Smooth muscle cell (in vitro differentiated cells): ENCODE results near the gene NDEL1. TPM values are rescaled to one million over a fixed set of nuclear protein-coding genes. Genes with fewer than 3 reads are reported as not detected.

Source experiments
- DNase-seq: peaks from one replicate; lab custom pipeline; 2025; ENCODE audit not compliant: unreplicated experiment; lab: John Stamatoyannopoulos, UW
- H2AFZ ChIP-seq: fragments of 200-600 bp; sonication (generic); 2 replicates; pipeline ENCODE4 v1.6.0; 2016; ENCODE audit warnings: antibody characterized with exemption, low read depth, mild to moderate bottlenecking
- H3F3A ChIP-seq: fragments of 200-600 bp; sonication (generic); 2 replicates; pipeline ENCODE4 v1.6.0; 2017; ENCODE audit warnings: antibody characterized with exemption, low read depth
- H3K27ac ChIP-seq: fragments of 200-600 bp; sonication (generic); 2 replicates; pipeline ENCODE4 v1.5.1; 2016; ENCODE audit warnings: low read depth, mild to moderate bottlenecking
- H3K27me3 ChIP-seq: fragments of 200-600 bp; sonication (generic); 2 replicates; pipeline ENCODE4 v1.6.1; 2016; ENCODE audit warnings: low read depth, mild to moderate bottlenecking
- H3K36me3 ChIP-seq: fragments of 200-600 bp; sonication (generic); 2 replicates; pipeline ENCODE4 v1.5.1; 2016; ENCODE audit warnings: low read depth
- H3K4me1 ChIP-seq: fragments of 200-600 bp; sonication (generic); 2 replicates; pipeline ENCODE4 v1.5.1; 2016; ENCODE audit warnings: low read depth
- H3K4me2 ChIP-seq: fragments of 200-600 bp; sonication (generic); 2 replicates; pipeline ENCODE4 v1.6.0; 2016; ENCODE audit warnings: mild to moderate bottlenecking
- H3K4me3 ChIP-seq: fragments of 200-600 bp; sonication (generic); 2 replicates; pipeline ENCODE4 v1.5.1; 2016; ENCODE audit warnings: mild to moderate bottlenecking
- H3K79me2 ChIP-seq: fragments of 200-600 bp; sonication (generic); 2 replicates; pipeline ENCODE4 v1.6.0; 2016; ENCODE audit warnings: low read depth, mild to moderate bottlenecking
- H3K9ac ChIP-seq: fragments of 200-600 bp; sonication (generic); 2 replicates; pipeline ENCODE4 v1.6.0; 2016; ENCODE audit warnings: low read depth
- H3K9me3 ChIP-seq: fragments of 200-600 bp; sonication (generic); replicated peaks from 2 replicates; pipeline ENCODE4 v1.5.1; 2016; ENCODE audit warnings: low read depth
- H4K20me1 ChIP-seq: fragments of 200-600 bp; sonication (generic); 2 replicates; pipeline ENCODE4 v1.6.0; 2016; ENCODE audit warnings: low read depth
- CTCF ChIP-seq: fragments of 200-600 bp; sonication (generic); IDR thresholded peaks from 2 replicates; pipeline ENCODE4 v1.5.1; 2017; ENCODE audit warnings: borderline replicate concordance, mild to moderate bottlenecking, antibody characterized with exemption; ENCODE audit not compliant: insufficient read depth, poor library complexity, severe bottlenecking
- WGBS: methylation state at CpG from one replicate; pipeline ENCODE4 v1.1.7; 2016; ENCODE audit warnings: low lambda C conversion rate; 5-methylcytosine and 5-hydroxymethylcytosine counted together
- polyA plus RNA-seq: library from polyadenylated mRNA; unstranded; fragments of >200 nt; fragmentation: Nextera tagmentation; extraction: Ambion mirVana; gene quantifications from 2 replicates; pipeline ENCODE4 v1.2.1, GENCODE V29; 2016
- total RNA-seq: library from RNA; depleted of rRNA; stranded (reverse); fragments of >200 nt; gene quantifications from 2 replicates; pipeline ENCODE4 v1.2.3, GENCODE V29; 2014

The NDEL1 gene
- total and polyA plus RNA-seq, 2 experiments from 2014 or later: 82.6 to 103 TPM

DNA sequence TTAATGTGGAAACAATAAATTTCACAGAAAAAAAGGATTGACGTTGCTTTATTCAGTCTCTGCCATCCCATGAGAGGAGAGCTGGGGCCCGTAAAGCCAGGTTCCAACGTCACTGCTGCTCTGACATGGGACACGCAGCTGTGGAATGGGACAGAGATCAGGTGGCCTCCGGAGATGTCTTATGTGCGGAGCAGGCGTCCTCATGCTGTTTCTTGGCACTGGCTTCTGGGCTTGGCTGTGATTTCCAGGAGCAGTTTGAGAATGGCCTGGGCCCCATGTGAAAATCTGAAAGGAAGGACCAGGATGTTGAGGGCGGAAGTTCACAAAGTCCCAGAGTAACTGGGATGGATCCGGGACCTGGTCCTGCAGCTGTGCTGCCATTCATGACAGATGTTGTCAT, 32.4 kb downstream of the NDEL1 start:
- TF ChIP-seq CTCF: no peak
- peaks cover 60% of the 10 kb centered on the region for H3K79me2 ChIP-seq
- no peak overlapping the region for H3K27ac ChIP-seq
- H3K4me3 ChIP-seq: no peak overlapping the region
- no peak for DNase-seq
- H3K4me1 ChIP-seq: no peaks in the 10 kb centered on the region
- H3K9me3 ChIP-seq: no peaks in the 10 kb centered on the region
- H3K27me3 ChIP-seq: no peaks in the 10 kb centered on the region
- H3F3A ChIP-seq: peaks cover 21% of the 10 kb centered on the region
- no peak overlapping the region for H3K9ac ChIP-seq
- no peak overlapping the region for H2AFZ ChIP-seq
- no peak overlapping the region for H3K4me2 ChIP-seq
- H3K36me3 ChIP-seq: no peaks in the 10 kb centered on the region
- peaks cover 100% of the 10 kb centered on the region for H4K20me1 ChIP-seq
- WGBS: 94% methylated on average over 9 of the region's 9 CpGs

- Histone ChIP-seq H3K4me2 (no peak overlapping the region), H3K27me3 (no peaks in the 10 kb centered on the region), H3K9me3 (no peaks in the 10 kb centered on the region), H3K79me2 (peaks cover 51% of the 10 kb centered on the region), H3K4me3 (no peak overlapping the region), H3K27ac (peak overlapping the region; percentile 4), H3K36me3 (no peaks in the 10 kb centered on the region), H3F3A (peaks cover 21% of the 10 kb centered on the region), H3K9ac (no peak overlapping the region), H3K4me1 (no peaks in the 10 kb centered on the region), H2AFZ (no peak overlapping the region), H4K20me1 (peaks cover 100% of the 10 kb centered on the region)
- no peak for TF ChIP-seq CTCF
- 97% methylated on average over 3 of the region's 3 CpGs for WGBS
- no peak for DNase-seq
These were observed 33.3 kb downstream of the NDEL1 start for GRCh38 chr17:8468980-8469379.

DNA sequence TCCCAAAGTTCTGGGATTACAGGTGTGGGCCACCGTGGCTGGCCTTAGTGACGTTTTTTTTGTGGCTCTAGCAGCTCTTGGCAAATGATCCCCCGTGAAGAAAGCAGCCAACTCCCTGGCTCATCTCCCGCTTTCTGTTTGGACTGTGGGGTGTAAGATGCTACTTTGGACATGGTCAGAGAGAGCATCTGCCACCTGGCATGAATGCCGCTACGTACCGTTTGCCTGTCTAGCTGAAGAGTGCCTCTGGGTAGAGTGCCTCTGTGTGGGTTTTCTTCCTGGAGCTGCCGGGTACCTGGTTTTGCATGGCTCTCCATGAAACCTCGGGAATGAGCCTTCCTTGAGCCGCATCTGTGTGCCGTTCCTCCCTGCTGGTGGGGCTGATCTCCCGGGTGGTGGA, 34.3 kb downstream of the NDEL1 start:
- Histone ChIP-seq H3K27me3 (no peaks in the 10 kb centered on the region), H3K9ac (no peak overlapping the region), H3K4me3 (no peak overlapping the region), H3K9me3 (no peaks in the 10 kb centered on the region), H4K20me1 (peaks cover 100% of the 10 kb centered on the region), H3K27ac (no peak overlapping the region), H3K4me2 (no peak overlapping the region), H3K79me2 (peaks cover 41% of the 10 kb centered on the region), H2AFZ (no peak overlapping the region), H3F3A (peaks cover 20% of the 10 kb centered on the region), H3K36me3 (no peaks in the 10 kb centered on the region), H3K4me1 (no peaks in the 10 kb centered on the region)
- 98% methylated on average over 12 of the region's 12 CpGs for WGBS
- no peak for TF ChIP-seq CTCF
- no peak for DNase-seq

DNA sequence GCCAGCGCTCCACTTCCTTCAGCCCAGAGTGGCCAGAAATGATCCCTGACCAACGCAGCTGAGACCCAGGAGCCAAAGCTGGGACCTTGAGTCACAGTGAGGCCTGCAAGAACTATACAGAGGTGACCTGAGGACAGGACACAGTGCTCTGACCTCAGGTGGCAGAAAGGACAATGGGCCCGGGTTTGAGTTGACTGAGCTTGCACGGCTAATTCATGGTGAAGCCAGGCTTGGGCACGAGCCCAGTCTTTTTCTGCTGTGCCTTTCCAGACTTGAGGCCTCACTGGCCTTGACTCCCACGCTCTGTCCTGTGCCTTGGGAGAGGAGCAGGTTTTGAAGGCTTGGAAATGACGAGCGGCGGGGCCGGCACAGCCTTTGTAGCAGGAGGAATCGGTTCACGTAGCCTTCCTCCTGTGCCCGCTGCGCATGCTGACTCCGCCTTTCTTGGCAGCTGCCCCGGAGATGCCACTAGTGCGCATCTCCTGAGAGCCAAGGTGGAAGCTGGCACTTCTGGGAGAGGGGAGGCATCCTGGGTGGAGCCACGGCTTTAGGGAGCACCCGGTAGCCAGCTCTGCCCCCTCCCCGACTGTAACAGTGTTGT, 34.9 kb downstream of the NDEL1 start:
- H3K9ac ChIP-seq: no peak overlapping the region
- H3K27ac ChIP-seq: no peak overlapping the region
- H3K79me2 ChIP-seq: peaks cover 35% of the 10 kb centered on the region
- no peaks in the 10 kb centered on the region for H3K27me3 ChIP-seq
- H3K4me1 ChIP-seq: no peaks in the 10 kb centered on the region
- H2AFZ ChIP-seq: no peak overlapping the region
- H3K4me3 ChIP-seq: no peak overlapping the region
- no peak for DNase-seq
- TF ChIP-seq CTCF: no peak
- WGBS: 95% methylated on average over 20 of the region's 20 CpGs
- no peak overlapping the region for H3K4me2 ChIP-seq
- H3F3A ChIP-seq: peaks cover 24% of the 10 kb centered on the region
- H4K20me1 ChIP-seq: peaks cover 100% of the 10 kb centered on the region
- H3K9me3 ChIP-seq: no peaks in the 10 kb centered on the region
- peaks cover 4% of the 10 kb centered on the region for H3K36me3 ChIP-seq
